Measurements from ENCODE around the gene ATP8A1.

Gene ATP8A1

GRCh38 chr4:42359711-42360110 lies 297.2 kb downstream of the ATP8A1 start:
- DNase-seq = no peak

Data from SHP77 treated with DMSO at 0.1 percent for 48 hours (cell line).